Islet of Langerhans (tissue), 1 donor: Measurements from ENCODE around the gene MYO16.
A peak's percentile ranks its signal among the peaks of the same experiment; 100 is the strongest.

Source experiments
- FAIRE-seq: peaks from one replicate; lab custom pipeline; 2011; peaks lifted over from hg19 to GRCh38; lab: Jason Lieb, UNC

MYO16 gene

DNA sequence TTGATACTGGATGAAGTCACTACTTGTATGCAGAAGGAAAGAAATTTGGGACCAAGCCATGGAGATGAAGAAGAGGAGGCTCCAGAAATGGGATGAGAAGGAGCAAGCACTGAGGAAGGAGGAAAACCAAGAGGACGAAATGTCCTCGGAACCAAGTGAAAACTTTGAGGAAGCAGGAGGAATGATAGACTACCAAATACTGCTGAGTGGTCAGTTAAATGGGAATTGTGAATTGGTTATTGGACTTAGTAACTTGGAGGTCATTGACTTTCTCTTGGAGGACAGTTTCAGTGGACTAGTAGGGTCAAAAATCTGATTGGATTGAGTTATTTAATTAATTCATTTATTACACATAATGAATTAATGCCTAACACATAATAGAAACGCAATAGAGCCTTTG lies 167.9 kb downstream of the MYO16 start:
- no peak for FAIRE-seq

DNA sequence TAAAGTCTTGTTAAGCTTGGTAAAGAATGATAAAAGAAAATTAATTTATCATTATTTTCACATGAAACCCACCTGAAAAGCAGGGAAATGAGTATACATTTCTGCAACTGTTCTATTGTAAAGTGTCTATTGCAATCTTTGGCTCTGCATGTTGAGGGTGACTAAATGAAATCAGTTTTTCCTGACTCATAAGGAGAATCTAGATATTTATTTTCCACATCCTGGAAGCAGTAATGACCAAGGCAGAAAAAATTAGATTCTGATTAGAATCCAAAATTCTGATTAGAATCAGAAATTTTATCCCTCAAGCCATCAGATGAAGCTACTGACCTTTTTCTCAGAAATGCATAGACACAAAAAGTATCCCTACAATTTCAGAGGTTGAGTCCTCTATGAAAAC lies 178.4 kb downstream of the MYO16 start:
- no peak for FAIRE-seq

- no peak for FAIRE-seq
These were observed 182.8 kb downstream of the MYO16 start for GRCh38 chr13:108812165-108812564.

DNA sequence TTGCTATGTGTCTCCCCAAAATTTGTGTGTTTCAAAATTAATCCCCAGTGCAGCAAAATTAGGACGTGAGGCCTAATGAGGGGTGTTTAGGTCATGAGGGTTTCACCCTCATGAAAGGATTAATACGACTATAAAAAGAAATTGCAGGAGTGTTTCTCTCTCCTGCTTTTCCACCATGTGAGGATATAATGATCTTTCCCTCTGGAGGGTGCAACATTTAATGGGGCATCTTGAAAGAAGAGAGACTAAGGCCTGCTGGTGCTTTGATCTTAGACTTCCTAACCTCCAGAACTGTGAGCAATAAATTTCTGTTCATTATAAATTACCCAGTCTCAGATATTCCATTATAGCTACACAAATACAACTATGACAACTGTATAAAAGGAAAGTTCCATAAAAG lies 183.2 kb downstream of the MYO16 start:
- FAIRE-seq: no peak

DNA sequence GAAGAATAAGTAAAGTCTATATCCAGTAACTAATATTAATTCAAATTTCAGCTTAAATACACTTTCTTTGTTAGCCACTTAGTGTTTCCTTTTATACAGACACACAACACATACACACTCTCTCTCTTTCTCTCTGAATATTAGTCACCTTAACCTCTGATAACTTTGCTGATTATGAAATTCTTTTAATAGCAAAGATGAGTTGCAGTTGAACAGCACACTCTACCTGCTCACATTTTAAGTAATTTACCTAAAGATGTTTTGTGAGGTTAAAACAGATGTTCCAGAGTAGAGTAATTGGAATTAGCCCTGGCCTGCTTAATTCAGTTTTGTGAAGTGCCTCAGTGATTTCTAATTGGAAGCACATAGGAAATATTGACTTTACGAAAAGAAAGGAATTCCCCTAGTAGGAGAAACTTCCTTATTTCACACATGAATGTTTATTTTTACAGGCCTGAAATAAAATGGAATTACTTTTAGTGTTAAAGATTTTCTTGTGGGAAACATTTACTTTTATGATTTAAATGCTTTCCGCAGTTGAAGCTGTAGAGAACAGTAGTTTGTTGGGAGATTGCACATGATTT lies 184.3 kb downstream of the MYO16 start:
- peak; percentile 86 for FAIRE-seq

- FAIRE-seq: no peak
These were observed 187.0 kb downstream of the MYO16 start for GRCh38 chr13:108816375-108816774.

GRCh38 chr13:108827646-108828045 lies 198.2 kb downstream of the MYO16 start:
- peak; percentile 97 for FAIRE-seq

- no peak for FAIRE-seq
These were observed 198.8 kb downstream of the MYO16 start for GRCh38 chr13:108828086-108828815.

- FAIRE-seq: no peak
These were observed 201.5 kb downstream of the MYO16 start for GRCh38 chr13:108830916-108831315.

GRCh38 chr13:108833531-108833930 lies 204.1 kb downstream of the MYO16 start:
- FAIRE-seq: no peak

DNA sequence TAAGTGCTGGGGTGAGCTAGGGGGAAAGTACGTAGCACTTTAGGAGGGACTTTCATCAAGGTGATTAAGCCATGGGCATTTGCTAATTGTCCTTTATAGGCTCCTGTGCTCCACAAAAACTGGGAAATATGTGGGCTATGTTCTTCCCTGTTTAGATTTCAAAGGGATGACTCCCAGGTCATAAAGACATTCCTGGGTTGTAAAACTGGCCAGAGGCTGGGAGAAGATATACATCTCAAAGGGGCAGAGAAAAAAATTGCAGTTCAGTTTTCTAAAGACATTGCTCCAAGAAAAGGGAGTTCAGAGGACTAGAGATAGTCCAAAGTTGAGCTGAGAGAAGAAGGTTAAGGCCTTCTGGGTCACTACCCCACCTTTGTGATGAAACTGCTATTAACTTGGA lies 204.8 kb downstream of the MYO16 start:
- no peak for FAIRE-seq

GRCh38 chr13:108835083-108835482 lies 205.7 kb downstream of the MYO16 start:
- no peak for FAIRE-seq

GRCh38 chr13:108850691-108851090 lies 221.3 kb downstream of the MYO16 start:
- FAIRE-seq: no peak

DNA sequence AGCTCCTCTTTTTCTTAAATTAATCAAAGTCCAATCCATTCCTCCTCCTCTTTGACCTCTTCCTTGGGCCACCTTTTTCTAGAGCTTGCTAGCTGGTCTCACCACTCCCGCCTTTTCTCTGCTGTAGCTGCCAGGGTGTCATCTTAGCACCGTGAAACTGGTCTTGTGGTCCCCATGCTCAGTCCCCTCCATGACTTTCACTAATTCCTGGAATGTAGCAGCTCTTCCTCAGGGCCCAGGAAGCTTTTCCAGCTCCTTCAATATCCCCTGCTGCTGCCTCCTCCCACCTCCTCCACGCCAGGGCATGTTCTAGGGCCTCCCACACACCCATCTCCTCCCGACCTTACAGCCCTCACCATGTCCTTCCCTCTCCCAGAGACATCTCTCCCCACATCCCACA lies 222.2 kb downstream of the MYO16 start:
- no peak for FAIRE-seq

GRCh38 chr13:108853031-108853430 lies 223.6 kb downstream of the MYO16 start:
- FAIRE-seq: no peak

DNA sequence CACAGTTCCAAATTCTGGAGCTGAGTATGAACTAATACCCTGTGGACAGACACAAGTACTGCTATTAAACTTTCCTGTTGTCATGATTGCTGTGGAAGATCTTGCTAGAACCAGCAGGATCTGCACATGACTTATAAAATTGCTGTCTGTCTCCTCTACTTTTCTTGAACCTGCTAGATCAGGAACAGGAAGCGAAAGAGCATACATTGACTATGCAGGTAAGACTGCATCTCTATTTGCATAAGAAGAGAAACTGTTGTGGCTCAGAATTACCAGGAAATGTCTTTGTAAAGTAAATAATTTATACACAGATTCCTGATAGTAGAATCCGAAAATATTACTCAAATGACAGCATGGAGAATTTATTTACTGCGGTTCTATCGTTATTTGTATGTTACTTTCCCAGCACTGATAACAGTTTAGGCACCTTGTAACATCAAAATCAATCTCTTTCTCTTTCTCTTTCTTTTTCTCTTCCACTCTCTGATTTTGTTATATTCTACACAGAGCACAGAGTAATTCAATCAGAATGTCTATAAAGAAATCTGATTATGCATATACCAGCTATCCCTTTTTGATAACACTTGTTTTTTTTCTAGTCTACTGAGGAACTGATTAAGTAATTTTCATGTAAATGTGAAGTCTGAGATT lies 226.5 kb downstream of the MYO16 start:
- peak; percentile 86 for FAIRE-seq

- FAIRE-seq: no peak
These were observed 229.3 kb downstream of the MYO16 start for GRCh38 chr13:108858676-108859075.

- peak; percentile 78 for FAIRE-seq
These were observed 230.0 kb downstream of the MYO16 start for GRCh38 chr13:108859197-108860012.

GRCh38 chr13:108860418-108860817 lies 231.0 kb downstream of the MYO16 start:
- peak; percentile 79 for FAIRE-seq

GRCh38 chr13:108877300-108877699 lies 247.9 kb downstream of the MYO16 start:
- FAIRE-seq: no peak

GRCh38 chr13:108878732-108879131 lies 249.3 kb downstream of the MYO16 start:
- FAIRE-seq: no peak

DNA sequence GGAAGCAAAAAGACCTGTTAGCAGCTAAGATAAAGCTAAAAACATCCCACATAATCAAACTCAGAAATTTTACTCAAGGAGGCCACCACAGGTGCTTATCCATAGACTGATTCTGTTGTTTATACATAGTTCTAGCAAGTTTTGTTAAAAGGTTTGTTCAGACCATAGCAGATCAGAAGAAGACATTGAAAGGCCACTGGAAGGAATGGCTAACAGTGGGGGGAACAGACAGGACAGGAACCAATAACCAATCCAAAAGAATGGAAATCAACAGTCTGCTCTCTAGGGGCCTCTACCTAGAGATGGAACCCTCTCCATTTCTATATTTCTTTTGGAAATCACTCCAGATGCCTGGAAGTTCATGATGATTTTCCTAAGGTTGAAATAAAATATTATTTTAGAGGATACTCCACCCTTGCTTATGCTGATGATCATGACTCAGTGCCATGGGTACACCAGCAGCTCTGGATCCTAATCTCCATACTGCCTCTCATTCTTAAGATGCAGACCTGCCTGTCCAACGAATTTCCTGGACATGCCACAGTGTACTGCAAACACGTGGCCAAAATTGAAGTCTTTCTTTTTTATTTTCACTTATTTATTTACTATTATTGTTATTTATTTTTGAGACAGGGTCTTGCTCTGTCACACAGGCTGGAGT lies 260.0 kb downstream of the MYO16 start:
- no peak for FAIRE-seq
